Iris pigment epithelial cell (primary cell): Measurements from ENCODE around the gene GPNMB.

ENCODE experiments used
- DNase-seq: peaks from one replicate; pipeline ENCODE4 v3.0.0-alpha.2; 2011; ENCODE audit warnings: low read depth

The GPNMB gene

GRCh38 chr7:23272275-23272674, 25.7 kb downstream of the GPNMB start:
- no peak for DNase-seq

- DNase-seq: peak; percentile 95
Observed at GRCh38 chr7:23273141-23273599, 26.6 kb downstream of the GPNMB start.

GRCh38 chr7:23275912-23276311, 29.3 kb downstream of the GPNMB start:
- no peak for DNase-seq

- DNase-seq: no peak
Observed at GRCh38 chr7:23276376-23276775, 29.8 kb downstream of the GPNMB start.

GRCh38 chr7:23276947-23277346, 30.4 kb downstream of the GPNMB start:
- no peak for DNase-seq

GRCh38 chr7:23277359-23277989, 30.9 kb downstream of the GPNMB start:
- peak; percentile 68 for DNase-seq

- DNase-seq: no peak
Observed at GRCh38 chr7:23279819-23280525, 33.4 kb downstream of the GPNMB start.

GRCh38 chr7:23283086-23283485, 36.5 kb downstream of the GPNMB start:
- no peak for DNase-seq

GRCh38 chr7:23284871-23285270, 38.3 kb downstream of the GPNMB start:
- DNase-seq: no peak

GRCh38 chr7:23285657-23286646, 39.4 kb downstream of the GPNMB start:
- no peak for DNase-seq

- DNase-seq: no peak
Observed at GRCh38 chr7:23287612-23288011, 41.0 kb downstream of the GPNMB start.

GRCh38 chr7:23290993-23291392, 44.4 kb downstream of the GPNMB start:
- DNase-seq: no peak

- DNase-seq: no peak
Observed at GRCh38 chr7:23291957-23292560, 45.5 kb downstream of the GPNMB start.

- DNase-seq: no peak
Observed at GRCh38 chr7:23292623-23293022, 46.0 kb downstream of the GPNMB start.

- no peak for DNase-seq
Observed at GRCh38 chr7:23293500-23294073, 47.0 kb downstream of the GPNMB start.

- no peak for DNase-seq
Observed at GRCh38 chr7:23294549-23295400, 48.2 kb downstream of the GPNMB start.

- no peak for DNase-seq
Observed at GRCh38 chr7:23295401-23295697, 48.8 kb downstream of the GPNMB start.

- peak; percentile 80 for DNase-seq
Observed at GRCh38 chr7:23298141-23298881, 51.7 kb downstream of the GPNMB start.

- peak; percentile 98 for DNase-seq
Observed at GRCh38 chr7:23298885-23299769, 52.6 kb downstream of the GPNMB start, which contains the start of gene MALSU1. Gene MALSU1, plus strand, starts transcription at chr7:23299339. Its CDS starts 14 bp downstream, at chr7:23299353.
